22Rv1 (cell line): ENCODE results near the gene OR6M1.

ENCODE experiments used
- ZFX ChIP-seq: fragments of 450-650 bp; IDR thresholded peaks from 2 replicates; pipeline ENCODE4 v1.6.1; 2017; ENCODE audit warnings: antibody characterized with exemption, borderline replicate concordance
- TF ChIP-seq, protein P1 (sequence below): fragments of 450-650 bp; IDR thresholded peaks from 2 replicates; pipeline ENCODE4 v1.5.1; 2017; ENCODE audit warnings: mild to moderate bottlenecking

DNA sequence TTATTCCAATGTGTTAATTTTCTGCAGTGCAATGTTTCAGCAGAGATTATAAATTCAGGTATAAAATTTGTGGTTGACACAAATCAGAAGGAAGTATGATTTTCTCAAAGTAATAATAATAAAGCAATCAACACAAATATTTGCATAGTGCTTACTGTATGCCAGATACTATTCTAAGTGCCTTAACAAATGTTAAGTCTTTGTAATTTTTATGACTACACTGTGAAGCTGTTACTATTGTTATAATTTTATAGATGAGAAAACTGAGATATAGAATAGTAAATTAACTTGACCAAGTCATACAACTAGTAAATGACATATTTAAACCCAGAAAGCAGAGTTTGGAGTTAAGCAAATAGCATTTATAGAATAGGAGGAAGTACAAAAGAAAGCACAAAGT, 35.4 kb downstream of the OR6M1 start:
- TF ChIP-seq, protein P1, sequence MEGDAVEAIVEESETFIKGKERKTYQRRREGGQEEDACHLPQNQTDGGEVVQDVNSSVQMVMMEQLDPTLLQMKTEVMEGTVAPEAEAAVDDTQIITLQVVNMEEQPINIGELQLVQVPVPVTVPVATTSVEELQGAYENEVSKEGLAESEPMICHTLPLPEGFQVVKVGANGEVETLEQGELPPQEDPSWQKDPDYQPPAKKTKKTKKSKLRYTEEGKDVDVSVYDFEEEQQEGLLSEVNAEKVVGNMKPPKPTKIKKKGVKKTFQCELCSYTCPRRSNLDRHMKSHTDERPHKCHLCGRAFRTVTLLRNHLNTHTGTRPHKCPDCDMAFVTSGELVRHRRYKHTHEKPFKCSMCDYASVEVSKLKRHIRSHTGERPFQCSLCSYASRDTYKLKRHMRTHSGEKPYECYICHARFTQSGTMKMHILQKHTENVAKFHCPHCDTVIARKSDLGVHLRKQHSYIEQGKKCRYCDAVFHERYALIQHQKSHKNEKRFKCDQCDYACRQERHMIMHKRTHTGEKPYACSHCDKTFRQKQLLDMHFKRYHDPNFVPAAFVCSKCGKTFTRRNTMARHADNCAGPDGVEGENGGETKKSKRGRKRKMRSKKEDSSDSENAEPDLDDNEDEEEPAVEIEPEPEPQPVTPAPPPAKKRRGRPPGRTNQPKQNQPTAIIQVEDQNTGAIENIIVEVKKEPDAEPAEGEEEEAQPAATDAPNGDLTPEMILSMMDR: no peak
- TF ChIP-seq ZFX: no peak
